ENCODE results near the gene GASK1A. TPM values are rescaled to one million over a fixed set of nuclear protein-coding genes. Genes with fewer than 3 reads are reported as not detected.

The GASK1A gene
- total RNA-seq, 1 experiment from 2014 or later = 1.4 TPM

DNA sequence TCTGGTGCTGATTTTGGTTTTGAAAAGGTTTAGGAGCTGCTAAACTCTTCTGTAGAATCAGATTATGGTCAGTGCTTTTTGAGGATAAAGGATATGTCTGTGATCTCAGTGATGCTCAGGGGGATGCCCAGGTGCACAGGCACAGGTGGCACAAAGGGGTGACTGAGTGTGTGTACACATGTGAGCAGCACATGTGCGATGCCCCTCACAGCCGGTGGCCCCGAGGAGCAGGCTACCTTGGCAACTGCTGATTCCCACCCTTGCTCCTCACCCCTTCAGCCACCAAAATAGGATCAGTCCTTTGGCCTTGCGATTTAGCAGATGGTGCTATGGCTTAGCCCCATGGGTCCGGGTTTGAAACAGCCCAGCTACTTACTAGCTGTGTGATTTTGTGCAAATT lies 75.6 kb downstream of the GASK1A start:
- H3K27ac ChIP-seq (ENCODE audit: low read depth, low read length, poor library complexity, severe bottlenecking) = no peak overlapping the region
- H3K4me3 ChIP-seq (ENCODE audit: low read depth, low read length, poor library complexity, severe bottlenecking) = no peak overlapping the region
- ChIA-PET POLR2A (ENCODE audit: low non-redundant PET) (no interaction called here), CTCF (no interaction called here)
- intact Hi-C loops (cut with micrococcal nuclease; ENCODE audit: unreplicated experiment) = no loop called here
- no TSS peak for BruUV-seq (replicated peaks)
- H3K9me3 ChIP-seq (ENCODE audit: low read depth, low read length, poor library complexity, severe bottlenecking) = no peaks in the 10 kb centered on the region
- TF ChIP-seq, protein P1, sequence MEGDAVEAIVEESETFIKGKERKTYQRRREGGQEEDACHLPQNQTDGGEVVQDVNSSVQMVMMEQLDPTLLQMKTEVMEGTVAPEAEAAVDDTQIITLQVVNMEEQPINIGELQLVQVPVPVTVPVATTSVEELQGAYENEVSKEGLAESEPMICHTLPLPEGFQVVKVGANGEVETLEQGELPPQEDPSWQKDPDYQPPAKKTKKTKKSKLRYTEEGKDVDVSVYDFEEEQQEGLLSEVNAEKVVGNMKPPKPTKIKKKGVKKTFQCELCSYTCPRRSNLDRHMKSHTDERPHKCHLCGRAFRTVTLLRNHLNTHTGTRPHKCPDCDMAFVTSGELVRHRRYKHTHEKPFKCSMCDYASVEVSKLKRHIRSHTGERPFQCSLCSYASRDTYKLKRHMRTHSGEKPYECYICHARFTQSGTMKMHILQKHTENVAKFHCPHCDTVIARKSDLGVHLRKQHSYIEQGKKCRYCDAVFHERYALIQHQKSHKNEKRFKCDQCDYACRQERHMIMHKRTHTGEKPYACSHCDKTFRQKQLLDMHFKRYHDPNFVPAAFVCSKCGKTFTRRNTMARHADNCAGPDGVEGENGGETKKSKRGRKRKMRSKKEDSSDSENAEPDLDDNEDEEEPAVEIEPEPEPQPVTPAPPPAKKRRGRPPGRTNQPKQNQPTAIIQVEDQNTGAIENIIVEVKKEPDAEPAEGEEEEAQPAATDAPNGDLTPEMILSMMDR (conservative IDR thresholded peaks at IDR 0.05; ENCODE audit: low read depth, low read length) = no peak
- no peak for TF ChIP-seq EZH2 (IDR thresholded peaks at IDR 0.05; ENCODE audit: borderline replicate concordance, low read depth, low read length, poor library complexity, severe bottlenecking)
- no peaks in the 10 kb centered on the region for H3K36me3 ChIP-seq (ENCODE audit: insufficient read depth, low read length, poor library complexity, severe bottlenecking)
- H3K27me3 ChIP-seq (replicated peaks; ENCODE audit: insufficient read depth, low read depth, low read length, poor library complexity) = no peaks in the 10 kb centered on the region
- DNase-seq (ENCODE audit: low spot score) = no peak
- no peaks in the 10 kb centered on the region for H3K4me1 ChIP-seq (ENCODE audit: insufficient read depth, low read length, poor library complexity, severe bottlenecking)

DNA sequence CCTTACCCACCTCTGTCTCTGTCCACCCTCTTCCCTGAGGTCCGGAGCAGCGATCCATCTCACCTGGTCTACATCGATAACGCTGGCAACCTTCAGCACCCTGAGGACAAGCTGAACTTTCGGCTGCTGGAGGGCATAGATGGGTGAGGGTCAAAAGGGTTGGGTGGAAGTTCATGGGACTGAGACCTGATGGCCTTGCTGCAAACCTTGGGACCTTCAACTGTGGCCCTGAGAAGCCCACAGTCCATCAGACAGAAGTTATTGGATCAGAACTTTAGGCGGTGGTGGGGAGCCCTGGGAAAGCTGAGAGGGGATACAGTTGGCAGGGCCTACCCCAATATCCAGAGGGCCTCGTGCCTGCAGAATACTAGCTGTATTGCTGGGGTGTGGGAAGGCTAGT lies 76.3 kb downstream of the GASK1A start:
- H3K4me3 ChIP-seq (ENCODE audit: low read depth, low read length, poor library complexity, severe bottlenecking) = no peak overlapping the region
- ChIA-PET POLR2A (ENCODE audit: low non-redundant PET) (no interaction called here), CTCF (no interaction called here)
- no peak overlapping the region for H3K27ac ChIP-seq (ENCODE audit: low read depth, low read length, poor library complexity, severe bottlenecking)
- no peak for DNase-seq (ENCODE audit: low spot score)
- no peaks in the 10 kb centered on the region for H3K27me3 ChIP-seq (replicated peaks; ENCODE audit: insufficient read depth, low read depth, low read length, poor library complexity)
- no peaks in the 10 kb centered on the region for H3K36me3 ChIP-seq (ENCODE audit: insufficient read depth, low read length, poor library complexity, severe bottlenecking)
- intact Hi-C loops (cut with micrococcal nuclease; ENCODE audit: unreplicated experiment) = no loop called here
- H3K4me1 ChIP-seq (ENCODE audit: insufficient read depth, low read length, poor library complexity, severe bottlenecking) = no peaks in the 10 kb centered on the region
- TF ChIP-seq, protein P1 (conservative IDR thresholded peaks at IDR 0.05; ENCODE audit: low read depth, low read length) = no peak
- TF ChIP-seq EZH2 (IDR thresholded peaks at IDR 0.05; ENCODE audit: borderline replicate concordance, low read depth, low read length, poor library complexity, severe bottlenecking) = no peak
- no TSS peak for BruUV-seq (replicated peaks)
- H3K9me3 ChIP-seq (ENCODE audit: low read depth, low read length, poor library complexity, severe bottlenecking) = no peaks in the 10 kb centered on the region

DNA sequence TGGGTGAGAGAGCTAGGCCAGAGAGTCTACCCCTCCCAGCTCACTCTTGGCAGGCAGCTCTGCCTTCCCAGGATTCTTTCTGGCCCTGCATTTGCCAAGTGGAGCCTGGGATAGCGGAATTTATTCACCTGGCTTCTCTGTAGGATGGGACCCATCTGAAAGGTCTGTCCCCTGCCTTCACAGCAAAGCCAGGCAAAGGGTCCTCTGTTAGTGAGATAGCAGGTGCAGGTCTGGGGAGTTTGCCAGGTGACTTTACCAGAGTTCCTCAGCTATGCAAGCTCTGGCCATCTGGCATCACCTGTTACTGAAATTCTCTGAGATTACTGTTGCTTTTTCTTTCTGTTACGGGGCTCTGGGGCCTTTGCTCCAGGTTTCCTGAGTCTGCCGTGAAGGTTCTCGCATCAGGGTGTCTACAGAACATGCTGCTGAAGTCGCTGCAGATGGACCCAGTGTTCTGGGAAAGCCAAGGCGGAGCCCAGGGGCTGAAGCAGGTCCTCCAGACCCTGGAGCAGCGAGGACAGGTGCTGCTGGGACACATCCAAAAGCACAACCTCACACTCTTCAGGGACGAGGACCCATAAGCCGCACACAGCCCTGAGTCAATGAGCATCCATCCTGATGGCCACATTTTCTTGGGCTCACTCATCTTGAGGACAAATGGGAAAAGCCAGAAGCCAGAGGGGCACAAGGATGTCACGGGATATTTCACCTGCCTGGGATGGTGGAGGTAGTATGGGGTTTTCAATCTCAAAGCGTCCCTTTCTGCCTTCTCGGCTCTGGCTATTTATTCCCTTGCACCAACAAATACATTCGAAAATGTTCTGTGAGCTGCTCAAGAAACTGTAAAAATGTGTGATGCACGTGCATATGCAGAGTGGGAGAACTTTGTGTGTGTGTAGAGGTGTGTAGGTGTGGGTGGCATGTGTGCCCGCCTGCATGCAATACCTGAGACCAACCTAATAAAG lies 77.0 kb downstream of the GASK1A start:
- no peak for DNase-seq (ENCODE audit: low spot score)
- TF ChIP-seq, protein P1 (conservative IDR thresholded peaks at IDR 0.05; ENCODE audit: low read depth, low read length) = no peak
- TF ChIP-seq EZH2 (IDR thresholded peaks at IDR 0.05; ENCODE audit: borderline replicate concordance, low read depth, low read length, poor library complexity, severe bottlenecking) = no peak
- no peak overlapping the region for H3K4me3 ChIP-seq (ENCODE audit: low read depth, low read length, poor library complexity, severe bottlenecking)
- H3K4me1 ChIP-seq (ENCODE audit: insufficient read depth, low read length, poor library complexity, severe bottlenecking) = no peaks in the 10 kb centered on the region
- POLR2A ChIA-PET (ENCODE audit: low non-redundant PET) = no interaction called here
- CTCF ChIA-PET = no interaction called here
- no peaks in the 10 kb centered on the region for H3K9me3 ChIP-seq (ENCODE audit: low read depth, low read length, poor library complexity, severe bottlenecking)
- no peaks in the 10 kb centered on the region for H3K27me3 ChIP-seq (replicated peaks; ENCODE audit: insufficient read depth, low read depth, low read length, poor library complexity)
- H3K36me3 ChIP-seq (ENCODE audit: insufficient read depth, low read length, poor library complexity, severe bottlenecking) = no peaks in the 10 kb centered on the region
- no peak overlapping the region for H3K27ac ChIP-seq (ENCODE audit: low read depth, low read length, poor library complexity, severe bottlenecking)
- intact Hi-C loops (cut with micrococcal nuclease; ENCODE audit: unreplicated experiment) = no loop called here
- BruUV-seq (replicated peaks) = no TSS peak

Data from A673 (cell line).